BLaER1 (cell line): ENCODE measurements around the gene WDR5.

Experiments
- H3K27ac ChIP-seq: shearing (Covaris generic); formaldehyde crosslinking; 2 replicates; pipeline ENCODE4 v1.8.1; 2022
- H3K27me3 ChIP-seq: shearing (Covaris generic); formaldehyde crosslinking; 2 replicates; pipeline ENCODE4 v1.8.1; 2022
- H3K36me3 ChIP-seq: shearing (Covaris generic); formaldehyde crosslinking; 2 replicates; pipeline ENCODE4 v1.8.1; 2022
- H3K4me1 ChIP-seq: shearing (Covaris generic); formaldehyde crosslinking; 2 replicates; pipeline ENCODE4 v1.8.1; 2022
- H3K4me2 ChIP-seq: shearing (Covaris generic); formaldehyde crosslinking; 2 replicates; pipeline ENCODE4 v1.8.1; 2022
- H3K4me3 ChIP-seq: shearing (Covaris generic); formaldehyde crosslinking; 2 replicates; pipeline ENCODE4 v1.8.1; 2022
- H3K9ac ChIP-seq: shearing (Covaris generic); formaldehyde crosslinking; 2 replicates; pipeline ENCODE4 v1.8.1; 2022
- H3K9me3 ChIP-seq: shearing (Covaris generic); formaldehyde crosslinking; 2 replicates; pipeline ENCODE4 v1.8.1; 2022
- H4K20me1 ChIP-seq: shearing (Covaris generic); formaldehyde crosslinking; 2 replicates; pipeline ENCODE4 v1.8.1; 2022
- Cebpa-rat ChIP-seq: shearing (Covaris generic); IDR thresholded peaks from 2 replicates; pipeline ENCODE4 v1.8.1; 2022

The WDR5 gene

DNA sequence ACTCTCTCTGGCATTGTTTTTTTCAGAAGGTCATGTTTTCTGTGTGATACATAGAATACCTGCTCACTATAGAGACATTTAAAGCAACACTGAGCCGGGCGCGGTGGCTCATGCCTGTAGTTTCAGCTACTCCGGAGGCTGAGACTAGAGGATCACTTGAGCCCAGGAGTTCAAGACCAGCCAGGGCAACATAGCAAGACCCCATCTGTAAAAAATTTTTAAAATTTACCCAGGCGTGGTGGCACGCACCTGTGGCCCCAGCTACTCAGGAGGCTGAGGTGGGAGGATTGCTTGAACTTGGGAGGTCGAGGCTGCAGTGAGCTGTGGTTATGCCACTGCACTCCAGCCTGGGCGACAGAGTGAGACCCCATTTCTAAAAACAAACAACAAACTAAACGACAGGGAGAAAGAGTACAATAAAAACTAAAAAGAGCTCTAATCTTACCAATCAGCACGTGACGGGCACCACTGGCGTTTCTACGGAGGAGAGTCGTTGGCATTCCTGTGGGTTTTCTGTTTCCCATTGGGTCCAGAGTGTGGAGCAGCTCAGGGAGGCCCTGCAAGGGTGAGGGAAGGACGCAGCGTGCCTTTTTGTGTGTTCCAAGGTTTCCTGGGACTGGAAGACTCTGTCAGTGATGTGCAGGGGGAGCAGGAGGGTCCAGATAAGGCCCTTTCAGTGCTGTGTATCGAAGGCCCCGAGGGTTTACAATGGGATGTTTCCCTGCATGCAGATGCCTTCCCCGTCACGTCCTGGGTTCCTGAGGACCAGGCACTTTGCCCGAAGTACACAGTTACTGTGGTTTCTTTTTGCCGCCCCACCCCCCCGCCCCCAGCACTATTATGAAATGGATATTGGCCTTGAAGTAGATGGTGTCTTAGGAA, 35.7 kb downstream of the WDR5 start:
- no peak overlapping the region for H3K4me2 ChIP-seq
- no peak overlapping the region; the same call in 1 of the 2 replicates for H3K27ac ChIP-seq
- H3K9me3 ChIP-seq: peaks cover 6% of the 10 kb centered on the region; the same call in 1 of the 2 replicates
- H3K9ac ChIP-seq: peak overlapping the region; percentile 64
- no peak overlapping the region; the same call in none of the 2 replicates for H3K4me3 ChIP-seq
- peaks cover 10% of the 10 kb centered on the region; the same call in 1 of the 2 replicates for H3K36me3 ChIP-seq
- no peaks in the 10 kb centered on the region for H3K4me1 ChIP-seq
- H3K27me3 ChIP-seq: 0 out of 2 replicates have a peak, but pooled peaks cover 3% of the 10 kb centered on the region
- TF ChIP-seq Cebpa-rat: no peak
- no peaks in the 10 kb centered on the region for H4K20me1 ChIP-seq

DNA sequence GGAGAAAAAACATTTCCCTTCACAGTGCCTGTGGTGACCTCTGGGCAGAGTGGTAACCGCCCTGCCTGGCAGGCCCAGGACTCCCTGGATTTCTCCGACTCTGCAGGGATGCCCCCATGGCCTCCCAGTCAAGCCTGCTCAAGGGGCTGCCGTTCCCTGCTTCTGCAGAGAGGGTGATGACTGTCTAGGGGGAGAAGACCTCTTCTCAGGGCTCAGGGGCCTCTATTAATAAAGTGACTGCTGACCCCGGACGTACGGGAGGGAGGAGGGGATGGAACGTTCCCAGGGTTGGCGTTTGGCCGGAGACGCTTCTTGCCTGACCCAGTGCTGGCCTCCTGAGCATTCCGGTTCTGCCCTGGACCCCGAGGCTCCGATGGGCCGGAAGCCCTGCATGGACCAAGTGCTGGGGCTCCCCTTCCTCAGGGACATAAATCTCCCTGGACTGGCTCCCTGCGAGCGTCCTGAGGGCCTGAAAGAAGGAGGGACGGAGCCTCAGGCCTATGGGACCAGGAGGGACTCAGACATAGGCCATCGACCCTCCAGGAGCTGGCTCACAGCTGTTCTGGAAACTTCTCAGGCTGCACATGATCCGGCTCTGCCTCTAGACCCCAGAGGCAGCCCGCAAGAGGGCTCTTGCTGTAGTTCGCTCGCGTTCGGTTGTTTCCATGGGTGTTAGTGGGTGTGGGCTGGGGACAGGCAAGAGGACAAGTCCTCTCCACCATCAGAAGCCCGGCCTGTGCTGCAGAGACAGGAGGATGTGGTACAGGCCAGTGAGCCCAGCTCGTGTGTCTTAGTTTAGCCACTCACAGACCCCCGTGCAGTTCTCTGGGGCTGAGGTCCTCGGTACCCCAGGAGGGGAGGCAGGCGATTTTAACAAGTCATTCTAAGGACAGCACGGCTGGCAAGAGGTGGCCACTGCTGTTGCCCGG, 36.6 kb downstream of the WDR5 start:
- Histone ChIP-seq H3K27me3 (0 out of 2 replicates have a peak, but pooled peaks cover 3% of the 10 kb centered on the region), H3K27ac (no peak overlapping the region; the same call in 1 of the 2 replicates), H3K4me3 (no peak overlapping the region), H3K36me3 (peaks cover 5% of the 10 kb centered on the region; the same call in 1 of the 2 replicates), H3K9me3 (peaks cover 6% of the 10 kb centered on the region; the same call in 1 of the 2 replicates), H3K4me2 (no peak overlapping the region), H4K20me1 (no peaks in the 10 kb centered on the region), H3K4me1 (peaks cover 2% of the 10 kb centered on the region), H3K9ac (peak overlapping the region; percentile 64)
- no peak for TF ChIP-seq Cebpa-rat

DNA sequence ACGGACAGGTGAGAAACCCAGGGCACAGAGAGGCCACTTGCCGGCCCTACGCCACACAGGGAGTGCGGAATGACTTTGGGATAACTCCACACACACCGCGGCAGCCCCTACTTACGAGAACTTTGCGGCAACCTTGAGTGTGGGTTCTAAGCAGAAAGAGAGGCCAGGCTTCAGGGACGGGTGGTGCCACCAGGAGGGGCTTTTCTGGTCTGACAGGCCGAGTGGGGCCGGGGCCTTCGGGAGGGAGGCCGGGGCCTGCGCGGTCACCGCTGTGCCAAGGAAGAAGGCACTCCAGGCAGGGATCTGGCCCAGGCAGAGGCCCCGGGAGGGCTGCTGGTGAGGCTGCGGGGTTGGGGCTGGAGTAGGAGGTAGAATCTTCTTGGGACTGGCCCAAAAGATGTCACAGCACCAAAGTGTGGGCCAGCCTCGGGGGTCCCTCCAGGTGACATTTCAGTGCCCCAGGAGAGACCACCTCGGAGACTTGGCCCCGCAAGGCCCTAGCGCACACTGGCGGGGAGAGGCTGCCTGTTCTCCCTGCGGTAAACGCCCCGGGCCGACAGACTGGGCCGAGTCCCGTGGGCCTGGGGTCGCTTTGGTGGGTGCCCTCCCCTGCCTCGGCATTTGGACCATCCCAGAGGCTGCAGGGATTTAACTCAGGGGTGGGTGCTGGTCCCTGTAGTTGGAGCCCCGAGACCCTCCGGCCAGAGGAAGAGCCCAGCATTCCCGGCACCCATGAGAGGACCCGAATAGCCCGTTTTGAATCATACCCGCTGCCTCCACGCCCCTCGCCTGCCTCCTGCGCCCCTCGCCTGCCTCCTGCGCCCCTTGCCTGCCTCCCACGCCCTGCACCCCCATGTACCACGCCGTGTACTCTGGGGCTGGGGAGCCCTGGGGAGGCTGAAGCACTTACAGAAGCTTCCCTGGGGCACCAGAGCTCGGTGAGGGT, 37.5 kb downstream of the WDR5 start:
- Histone ChIP-seq H3K4me3 (no peak overlapping the region), H3K9me3 (peaks cover 6% of the 10 kb centered on the region; the same call in 1 of the 2 replicates), H3K27me3 (0 out of 2 replicates have a peak, but pooled peaks cover 3% of the 10 kb centered on the region), H3K36me3 (peaks cover 5% of the 10 kb centered on the region; the same call in 1 of the 2 replicates), H3K27ac (no peak overlapping the region; the same call in 1 of the 2 replicates), H3K9ac (peak overlapping the region; percentile 64; the same call in 1 of the 2 replicates), H3K4me2 (no peak overlapping the region), H3K4me1 (peaks cover 11% of the 10 kb centered on the region), H4K20me1 (no peaks in the 10 kb centered on the region)
- no peak for TF ChIP-seq Cebpa-rat

DNA sequence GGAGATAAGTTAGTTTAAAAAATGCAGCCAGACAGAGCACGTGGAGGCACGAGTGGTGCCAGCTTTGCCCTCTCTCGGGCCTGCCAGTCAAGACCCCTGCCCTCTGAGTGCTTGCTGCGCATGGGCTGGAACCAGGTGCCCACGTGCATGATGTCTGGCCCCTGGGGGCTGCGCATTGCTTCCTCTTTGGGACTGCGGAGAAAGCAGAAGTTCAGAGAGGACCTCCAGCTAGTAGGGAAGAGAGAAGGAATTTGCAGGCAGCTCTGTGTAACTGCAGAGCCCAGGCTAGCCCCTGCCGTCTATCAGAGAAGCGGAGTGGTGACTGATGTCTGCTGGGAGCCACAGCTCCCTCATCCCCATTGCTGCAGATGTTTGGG, 38.2 kb downstream of the WDR5 start:
- Histone ChIP-seq H3K9ac (peak overlapping the region; percentile 67; the same call in 1 of the 2 replicates), H3K27me3 (0 out of 2 replicates have a peak, but pooled peaks cover 3% of the 10 kb centered on the region), H3K27ac (no peak overlapping the region; the same call in 1 of the 2 replicates), H3K9me3 (peaks cover under 1% of the 10 kb centered on the region; the same call in 1 of the 2 replicates), H3K4me1 (peaks cover 18% of the 10 kb centered on the region), H3K36me3 (no peaks in the 10 kb centered on the region; the same call in 1 of the 2 replicates), H3K4me2 (no peak overlapping the region), H3K4me3 (no peak overlapping the region), H4K20me1 (no peaks in the 10 kb centered on the region)
- no peak for TF ChIP-seq Cebpa-rat

DNA sequence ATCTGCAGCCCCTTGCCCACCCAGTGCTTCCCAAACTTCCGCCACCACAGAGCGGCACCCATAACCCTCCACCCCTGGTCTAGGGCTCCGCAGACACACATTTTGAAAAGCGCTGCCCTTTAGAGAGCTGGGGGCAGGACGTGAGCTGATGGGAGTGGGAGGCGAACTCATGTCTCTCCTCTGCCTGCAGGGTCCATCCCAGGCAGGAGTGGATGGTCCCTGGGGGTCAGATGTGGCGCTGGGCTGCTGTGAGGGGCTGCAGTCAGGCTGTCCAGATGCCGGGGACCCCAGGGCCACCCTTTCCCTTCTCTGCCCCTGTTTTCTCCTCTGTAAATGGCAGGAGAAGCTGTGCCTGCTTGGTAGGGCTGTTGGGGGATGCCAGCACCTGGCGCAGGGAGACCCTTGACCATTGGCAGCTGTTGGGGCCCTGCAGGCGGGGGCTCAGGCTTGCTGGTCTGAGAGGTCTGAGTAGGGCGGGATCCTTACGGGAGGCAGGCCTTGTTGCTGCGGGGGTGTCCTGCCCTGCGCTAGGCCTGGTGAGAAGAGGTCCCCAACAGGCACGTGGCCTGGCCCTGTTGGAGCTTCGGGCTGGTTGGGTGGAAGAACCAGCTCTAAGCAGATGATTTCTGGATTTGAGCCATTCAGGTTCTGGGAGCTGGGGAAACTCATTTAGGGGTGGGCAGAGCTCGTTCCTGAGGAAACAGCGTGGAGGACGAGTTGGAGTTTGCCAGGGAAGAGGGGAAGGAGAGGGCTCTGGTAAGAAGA, 38.8 kb downstream of the WDR5 start:
- Histone ChIP-seq H4K20me1 (no peaks in the 10 kb centered on the region), H3K36me3 (no peaks in the 10 kb centered on the region), H3K9me3 (no peaks in the 10 kb centered on the region), H3K4me1 (peaks cover 24% of the 10 kb centered on the region), H3K27me3 (0 out of 2 replicates have a peak, but pooled peaks cover 3% of the 10 kb centered on the region), H3K4me2 (no peak overlapping the region), H3K9ac (peak overlapping the region; percentile 67; the same call in 1 of the 2 replicates), H3K4me3 (peak overlapping the region; percentile 18; the same call in 1 of the 2 replicates), H3K27ac (no peak overlapping the region; the same call in 1 of the 2 replicates)
- TF ChIP-seq Cebpa-rat: no peak

DNA sequence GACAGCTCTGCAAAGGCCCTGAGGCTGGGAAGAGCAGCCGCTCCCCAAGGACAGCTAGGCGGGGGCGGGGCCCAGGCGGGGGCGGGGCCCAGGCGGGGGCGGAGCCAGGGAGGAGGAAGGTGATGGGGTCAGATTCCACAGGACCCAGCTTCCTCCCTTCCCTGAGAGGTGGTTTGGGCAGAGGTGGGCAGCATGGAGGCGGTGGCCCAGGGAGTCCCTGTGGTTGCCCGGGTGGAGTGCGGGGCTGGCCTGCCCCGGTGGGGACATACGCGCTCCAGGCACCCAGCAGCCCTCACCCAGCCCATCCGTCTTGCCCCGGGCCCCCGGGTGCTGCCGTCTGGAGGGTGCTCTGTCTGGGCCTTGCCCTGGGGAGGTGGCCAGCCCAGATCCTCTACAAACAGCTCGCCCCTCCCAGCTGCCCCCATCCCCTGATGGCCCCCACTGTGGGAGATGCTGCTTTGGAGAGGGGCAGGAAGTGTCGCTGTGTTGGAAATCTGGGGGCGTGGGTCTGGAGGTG, 39.5 kb downstream of the WDR5 start:
- no peak overlapping the region for H3K4me3 ChIP-seq
- peak overlapping the region; percentile 60 for H3K4me2 ChIP-seq
- no peaks in the 10 kb centered on the region for H3K36me3 ChIP-seq
- H4K20me1 ChIP-seq: no peaks in the 10 kb centered on the region
- H3K27ac ChIP-seq: peak overlapping the region; percentile 56
- H3K4me1 ChIP-seq: peaks cover 31% of the 10 kb centered on the region
- H3K9me3 ChIP-seq: no peaks in the 10 kb centered on the region
- no peak for TF ChIP-seq Cebpa-rat
- 0 out of 2 replicates have a peak, but pooled peaks cover 3% of the 10 kb centered on the region for H3K27me3 ChIP-seq
- no peak overlapping the region for H3K9ac ChIP-seq

DNA sequence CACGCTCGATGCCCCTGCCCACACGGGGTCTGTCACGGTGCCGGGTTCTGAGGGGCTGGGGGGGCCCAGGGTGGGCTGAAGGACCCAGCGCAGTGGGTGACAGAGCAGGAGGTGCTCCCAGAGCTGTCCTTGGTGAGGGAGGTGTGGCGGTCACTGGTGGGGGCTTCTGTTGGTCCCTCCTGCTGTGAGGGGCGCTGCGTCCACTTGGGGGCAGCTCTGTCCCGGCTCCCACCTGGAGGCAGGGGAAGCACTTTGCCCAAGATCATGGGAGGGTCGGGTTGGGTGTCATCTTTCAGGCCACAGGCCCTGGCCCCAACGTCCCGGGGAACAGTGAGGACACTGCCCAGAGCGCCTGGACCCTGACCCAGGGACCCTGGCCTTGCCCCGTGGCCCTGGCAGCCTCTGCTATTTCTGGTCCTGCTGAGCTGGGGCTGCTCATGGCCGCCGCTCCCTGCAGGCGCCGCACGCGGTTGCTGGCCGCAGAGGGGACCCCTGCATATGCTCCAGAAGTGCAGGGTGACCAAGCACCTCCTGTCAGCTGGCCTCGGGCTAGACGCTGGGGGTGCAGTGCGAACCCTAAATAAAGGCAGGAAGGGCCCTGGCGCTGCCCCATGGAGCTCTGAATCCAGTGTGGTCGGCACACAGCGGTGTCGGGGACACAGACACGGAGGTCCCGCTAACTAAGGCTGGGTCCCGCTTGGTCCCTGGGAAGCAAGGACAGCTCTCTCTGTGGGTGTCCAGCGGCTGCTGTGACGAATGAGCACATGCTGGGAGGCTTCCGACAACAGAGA, 40.1 kb downstream of the WDR5 start:
- H3K9me3 ChIP-seq: no peaks in the 10 kb centered on the region
- peaks cover 37% of the 10 kb centered on the region for H3K4me1 ChIP-seq
- H3K4me2 ChIP-seq: peak overlapping the region; percentile 60
- no peaks in the 10 kb centered on the region for H3K36me3 ChIP-seq
- H3K9ac ChIP-seq: 0 out of 2 replicates have a peak overlapping the region, but pooled peaks have one; percentile 48
- no peaks in the 10 kb centered on the region for H4K20me1 ChIP-seq
- peak overlapping the region; percentile 56 for H3K27ac ChIP-seq
- no peak for TF ChIP-seq Cebpa-rat
- H3K4me3 ChIP-seq: no peak overlapping the region
- 0 out of 2 replicates have a peak, but pooled peaks cover 3% of the 10 kb centered on the region for H3K27me3 ChIP-seq
